Osteoblast (primary cell): ENCODE data around the gene MIR17HG. TPM values are rescaled to one million over a fixed set of nuclear protein-coding genes. Genes with fewer than 3 reads are reported as not detected.

ENCODE experiments used
- DNase-seq: peaks from one replicate; pipeline ENCODE4 v3.0.0; 2011; ENCODE audit warnings: low spot score, mixed read lengths; ENCODE audit not compliant: insufficient read length; ENCODE audit errors: missing footprints
- H2AFZ ChIP-seq: 2 replicates; pipeline ENCODE4 v1.6.0; 2011; ENCODE audit warnings: mild to moderate bottlenecking, low read length
- H3K27ac ChIP-seq: 2 replicates; pipeline ENCODE4 v1.5.1; 2011; ENCODE audit warnings: mild to moderate bottlenecking, low read depth, low read length, moderate library complexity
- H3K27me3 ChIP-seq: 2 replicates; pipeline ENCODE4 v1.6.0; 2012; ENCODE audit warnings: mild to moderate bottlenecking, control low read depth, inconsistent platforms, low read length, moderate library complexity; ENCODE audit not compliant: insufficient read depth
- H3K36me3 ChIP-seq: 2 replicates; pipeline ENCODE4 v1.5.1; 2011; ENCODE audit warnings: mild to moderate bottlenecking, low read length, control low read depth, moderate library complexity; ENCODE audit not compliant: insufficient read depth
- H3K4me1 ChIP-seq: 2 replicates; pipeline ENCODE4 v1.5.1; 2011; ENCODE audit warnings: mild to moderate bottlenecking, low read length, control low read depth, moderate library complexity; ENCODE audit not compliant: insufficient read depth
- H3K4me2 ChIP-seq: 2 replicates; pipeline ENCODE4 v1.6.0; 2011; ENCODE audit warnings: mild to moderate bottlenecking, low read length; ENCODE audit not compliant: insufficient read depth
- H3K4me3 ChIP-seq: fragments of 200-600 bp; sonication (generic); 3 replicates; pipeline ENCODE4 v1.5.1; 2012; ENCODE audit warnings: mild to moderate bottlenecking, low read length, inconsistent platforms; ENCODE audit not compliant: insufficient read depth
- H3K79me2 ChIP-seq: 2 replicates; pipeline ENCODE4 v1.6.0; 2012; ENCODE audit warnings: mild to moderate bottlenecking, low read length, control low read depth, inconsistent platforms; ENCODE audit not compliant: insufficient read depth
- H3K9me3 ChIP-seq: 2 replicates; pipeline ENCODE4 v1.5.1; 2011; ENCODE audit warnings: low read depth, low read length, control low read depth
- H4K20me1 ChIP-seq: 2 replicates; pipeline ENCODE4 v1.6.0; 2012; ENCODE audit warnings: mild to moderate bottlenecking, low read length, control low read depth; ENCODE audit not compliant: insufficient read depth
- total RNA-seq: library from RNA; depleted of rRNA; stranded (reverse); fragments of >200 nt; gene quantifications from 2 replicates; pipeline ENCODE4 v1.2.3, GENCODE V29; 2012
- TF ChIP-seq, protein P1 (sequence below): IDR thresholded peaks from 2 replicates; pipeline ENCODE4 v1.5.1; 2011; ENCODE audit warnings: mild to moderate bottlenecking, low read depth, low read length, moderate library complexity; ENCODE audit errors: extremely low read depth

The MIR17HG gene
- total RNA-seq, 1 donor, result 4.0 TPM

DNA sequence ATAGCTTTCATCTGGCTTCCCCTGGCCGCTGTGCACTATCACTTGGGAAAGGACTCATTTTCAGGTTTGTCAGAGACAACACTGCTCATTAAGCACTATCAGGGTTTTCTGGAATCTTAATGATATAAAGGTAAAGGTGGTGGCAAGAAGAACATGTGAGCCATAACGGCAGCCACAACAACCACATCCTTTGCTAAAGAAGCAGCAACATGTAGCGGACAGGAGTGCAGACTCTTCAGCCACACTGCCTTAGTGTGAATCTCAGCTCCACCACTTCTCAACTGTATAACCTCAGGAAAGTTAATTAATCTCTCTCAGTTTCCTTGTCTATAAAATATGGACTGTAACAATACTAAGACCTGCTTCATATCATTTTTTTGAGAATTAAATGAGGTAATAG, 24.1 kb upstream of the MIR17HG start:
- H3K4me2 ChIP-seq, result no peak overlapping the region
- H2AFZ ChIP-seq, result no peak overlapping the region
- H3K79me2 ChIP-seq, result no peaks in the 10 kb centered on the region
- no peak overlapping the region for H3K27ac ChIP-seq
- no peaks in the 10 kb centered on the region for H3K9me3 ChIP-seq
- DNase-seq, result no peak
- no peaks in the 10 kb centered on the region for H3K36me3 ChIP-seq
- H3K4me1 ChIP-seq, result no peaks in the 10 kb centered on the region
- no peaks in the 10 kb centered on the region for H3K27me3 ChIP-seq
- H4K20me1 ChIP-seq, result no peaks in the 10 kb centered on the region
- H3K4me3 ChIP-seq, result no peak overlapping the region
- TF ChIP-seq, protein P1, sequence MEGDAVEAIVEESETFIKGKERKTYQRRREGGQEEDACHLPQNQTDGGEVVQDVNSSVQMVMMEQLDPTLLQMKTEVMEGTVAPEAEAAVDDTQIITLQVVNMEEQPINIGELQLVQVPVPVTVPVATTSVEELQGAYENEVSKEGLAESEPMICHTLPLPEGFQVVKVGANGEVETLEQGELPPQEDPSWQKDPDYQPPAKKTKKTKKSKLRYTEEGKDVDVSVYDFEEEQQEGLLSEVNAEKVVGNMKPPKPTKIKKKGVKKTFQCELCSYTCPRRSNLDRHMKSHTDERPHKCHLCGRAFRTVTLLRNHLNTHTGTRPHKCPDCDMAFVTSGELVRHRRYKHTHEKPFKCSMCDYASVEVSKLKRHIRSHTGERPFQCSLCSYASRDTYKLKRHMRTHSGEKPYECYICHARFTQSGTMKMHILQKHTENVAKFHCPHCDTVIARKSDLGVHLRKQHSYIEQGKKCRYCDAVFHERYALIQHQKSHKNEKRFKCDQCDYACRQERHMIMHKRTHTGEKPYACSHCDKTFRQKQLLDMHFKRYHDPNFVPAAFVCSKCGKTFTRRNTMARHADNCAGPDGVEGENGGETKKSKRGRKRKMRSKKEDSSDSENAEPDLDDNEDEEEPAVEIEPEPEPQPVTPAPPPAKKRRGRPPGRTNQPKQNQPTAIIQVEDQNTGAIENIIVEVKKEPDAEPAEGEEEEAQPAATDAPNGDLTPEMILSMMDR, result no peak

DNA sequence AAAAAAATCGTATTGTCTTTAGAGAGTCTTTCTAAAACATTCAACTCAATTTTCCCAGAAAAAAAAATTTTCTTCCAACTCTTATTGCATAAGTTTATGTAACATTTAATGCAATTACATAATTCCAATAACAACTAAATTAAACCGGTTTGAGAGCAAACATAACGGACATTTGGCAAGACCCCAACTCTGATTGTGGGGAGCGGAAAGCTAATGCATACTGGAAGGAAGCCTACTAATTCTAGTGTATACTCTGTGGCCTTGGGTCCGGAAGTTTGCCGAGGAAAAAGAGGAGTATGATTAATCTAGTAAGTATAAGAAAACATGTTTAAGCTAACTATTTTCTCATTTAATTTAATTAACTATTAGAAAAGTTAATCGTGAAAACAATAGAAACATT, 21.3 kb upstream of the MIR17HG start:
- Histone ChIP-seq H2AFZ (no peak overlapping the region), H3K4me2 (no peak overlapping the region), H3K4me1 (no peaks in the 10 kb centered on the region), H3K79me2 (no peaks in the 10 kb centered on the region), H3K4me3 (no peak overlapping the region), H3K27ac (no peak overlapping the region), H4K20me1 (no peaks in the 10 kb centered on the region), H3K9me3 (no peaks in the 10 kb centered on the region), H3K36me3 (no peaks in the 10 kb centered on the region), H3K27me3 (no peaks in the 10 kb centered on the region)
- TF ChIP-seq, protein P1, result no peak
- no peak for DNase-seq

DNA sequence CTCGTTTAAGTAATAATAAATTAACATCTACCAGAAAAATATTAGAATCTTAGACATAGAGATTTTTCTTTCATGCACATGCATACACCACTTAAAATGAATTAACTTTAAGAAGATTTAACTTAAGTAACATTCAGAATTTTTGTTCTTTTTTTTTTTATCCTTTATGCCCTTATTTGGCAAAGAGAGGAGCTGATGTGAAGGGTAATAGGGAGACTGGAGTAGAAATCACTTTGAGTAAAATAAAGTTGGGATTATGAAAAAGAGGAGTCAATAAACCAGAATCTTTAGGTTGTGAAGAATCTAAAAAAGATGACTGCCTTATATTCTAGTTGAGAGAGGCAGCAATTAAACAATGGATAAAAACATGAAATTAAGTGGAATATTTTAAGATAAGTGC, 18.8 kb upstream of the MIR17HG start:
- no peaks in the 10 kb centered on the region for H3K79me2 ChIP-seq
- TF ChIP-seq, protein P1, result no peak
- H3K36me3 ChIP-seq, result no peaks in the 10 kb centered on the region

DNA sequence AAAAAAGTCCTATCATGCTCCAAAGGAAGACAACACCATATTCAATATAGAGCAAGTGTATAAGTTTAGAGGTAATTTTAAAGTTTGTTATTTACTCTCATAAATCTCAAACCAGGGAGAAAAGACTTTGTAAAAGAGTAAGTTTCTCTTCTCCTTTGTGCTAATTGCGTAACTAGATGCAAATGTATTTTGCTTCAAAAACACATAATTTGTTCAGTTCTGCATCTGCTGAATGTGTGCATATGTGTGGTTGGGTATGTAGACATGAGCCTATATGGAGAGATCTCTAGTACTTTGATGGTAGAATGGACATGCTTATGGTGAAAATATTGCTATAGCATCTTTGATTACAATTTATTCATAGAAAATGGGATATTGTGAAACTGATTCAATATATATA, 17.8 kb upstream of the MIR17HG start:
- H3K79me2 ChIP-seq, result no peaks in the 10 kb centered on the region
- H3K4me1 ChIP-seq, result no peaks in the 10 kb centered on the region
- no peak overlapping the region for H3K27ac ChIP-seq
- H3K4me3 ChIP-seq, result no peak overlapping the region
- H3K36me3 ChIP-seq, result no peaks in the 10 kb centered on the region
- H2AFZ ChIP-seq, result no peak overlapping the region
- DNase-seq, result no peak
- H3K4me2 ChIP-seq, result no peak overlapping the region
- no peaks in the 10 kb centered on the region for H3K27me3 ChIP-seq
- H3K9me3 ChIP-seq, result no peaks in the 10 kb centered on the region
- TF ChIP-seq, protein P1, result no peak
- no peaks in the 10 kb centered on the region for H4K20me1 ChIP-seq

More for the DNA sequence above, 18.8 kb upstream of the MIR17HG start:
- Histone ChIP-seq H2AFZ (no peak overlapping the region), H3K27ac (no peak overlapping the region), H3K4me3 (no peak overlapping the region), H3K4me1 (no peaks in the 10 kb centered on the region), H3K9me3 (no peaks in the 10 kb centered on the region), H4K20me1 (no peaks in the 10 kb centered on the region), H3K27me3 (no peaks in the 10 kb centered on the region), H3K4me2 (no peak overlapping the region)
- DNase-seq, result no peak
